C4-2B (cell line): ENCODE data around the gene TNS3.

Experiments used
- H3K27ac ChIP-seq: fragments of 450-650 bp; 2 replicates; pipeline ENCODE4 v1.5.1; 2017
- CTCF ChIP-seq: fragments of 450-650 bp; conservative IDR thresholded peaks from 2 replicates; pipeline ENCODE4 v1.5.1; 2017; ENCODE audit warnings: mild to moderate bottlenecking
- ZFX ChIP-seq: fragments of 450-650 bp; IDR thresholded peaks from 2 replicates; pipeline ENCODE4 v1.6.1; 2017

Gene TNS3

GRCh38 chr7:47584536-47584895 lies 2.6 kb upstream of the TNS3 start:
- no peak for TF ChIP-seq ZFX
- no peak overlapping the region for H3K27ac ChIP-seq

- no peak for TF ChIP-seq ZFX
- no peak for TF ChIP-seq CTCF
- H3K27ac ChIP-seq: no peak overlapping the region
Measured at GRCh38 chr7:47583739-47584535, 2.0 kb upstream of the TNS3 start.

- H3K27ac ChIP-seq: no peak overlapping the region
- no peak for TF ChIP-seq ZFX
Measured at GRCh38 chr7:47582764-47583738, 1.1 kb upstream of the TNS3 start.

GRCh38 chr7:47581438-47581803 lies 490 bp downstream of the TNS3 start:
- H3K27ac ChIP-seq: no peak overlapping the region
- TF ChIP-seq CTCF: no peak
- no peak for TF ChIP-seq ZFX

GRCh38 chr7:47580811-47581331 lies 1.0 kb downstream of the TNS3 start:
- no peak overlapping the region for H3K27ac ChIP-seq
- TF ChIP-seq ZFX (no peak), CTCF (no peak)

GRCh38 chr7:47580175-47580706 lies 1.7 kb downstream of the TNS3 start:
- H3K27ac ChIP-seq: no peak overlapping the region
- TF ChIP-seq ZFX: no peak
- TF ChIP-seq CTCF: no peak

GRCh38 chr7:47579458-47579857 lies 2.5 kb downstream of the TNS3 start:
- H3K27ac ChIP-seq: no peak overlapping the region
- TF ChIP-seq ZFX (no peak), CTCF (no peak)
